Measurements from ENCODE around the gene DIO1. TPM values are rescaled to one million over a fixed set of nuclear protein-coding genes. Genes with fewer than 3 reads are reported as not detected.

The DIO1 gene
- total RNA-seq, 1 donor = not detected

GRCh38 chr1:53945433-53946251, 51.7 kb downstream of the DIO1 start, which contains the start of gene IFT25:
TSS of gene IFT25 (minus strand) at chr1:53945699. CDS start at chr1:53940082, 5,617 bp downstream.
- DNase-seq (ENCODE audit: low read depth) = peak; percentile 98
- TF ChIP-seq CTCF (IDR thresholded peaks at IDR 0.05; ENCODE audit: insufficient read depth, low read depth, low read length) = no peak

GRCh38 chr1:53946252-53947171, 52.5 kb downstream of the DIO1 start, which contains the start of gene LRRC42:
TSS of gene LRRC42 (plus strand) at chr1:53946350. CDS start at chr1:53952000, 5,650 bp downstream.
- H3K4me3 ChIP-seq (ENCODE audit: low read depth, low read length) = peak within 1 kb of the TSS; percentile 96
- no peak for DNase-seq (ENCODE audit: low read depth)
- TF ChIP-seq CTCF (IDR thresholded peaks at IDR 0.05; ENCODE audit: insufficient read depth, low read depth, low read length) = peak; percentile 34

More at GRCh38 chr1:53945433-53946251, 51.7 kb downstream of the DIO1 start, which contains the start of gene IFT25:
- H3K4me3 ChIP-seq (ENCODE audit: low read depth, low read length) = peak within 1 kb of the TSS; percentile 96

GRCh38 chr1:53947172-53947907, 53.4 kb downstream of the DIO1 start:
- no peak for DNase-seq (ENCODE audit: low read depth)
- H3K4me3 ChIP-seq (ENCODE audit: low read depth, low read length) = peak overlapping the region; percentile 94
- TF ChIP-seq CTCF (IDR thresholded peaks at IDR 0.05; ENCODE audit: insufficient read depth, low read depth, low read length) = no peak

GRCh38 chr1:53948291-53948690, 54.3 kb downstream of the DIO1 start:
- no peak for TF ChIP-seq CTCF (IDR thresholded peaks at IDR 0.05; ENCODE audit: insufficient read depth, low read depth, low read length)
- DNase-seq (ENCODE audit: low read depth) = no peak
- no peak overlapping the region for H3K4me3 ChIP-seq (ENCODE audit: low read depth, low read length)

- no peak overlapping the region for H3K4me3 ChIP-seq (ENCODE audit: low read depth, low read length)
- peak; percentile 78 for TF ChIP-seq CTCF (IDR thresholded peaks at IDR 0.05; ENCODE audit: insufficient read depth, low read depth, low read length)
- peak; percentile 66 for DNase-seq (ENCODE audit: low read depth)
These were observed 55.3 kb downstream of the DIO1 start for GRCh38 chr1:53949023-53949990.
